Measurements from ENCODE around the gene ZSCAN29.

ZSCAN29 gene

GRCh38 chr15:43376017-43376705, 5.3 kb upstream of the ZSCAN29 start:
- ATAC-seq = peak; percentile 70
- Mint-ChIP-seq H3K4me1 (peaks cover 35% of the 10 kb centered on the region), H3K27ac (no peak overlapping the region), H3K27me3 (no peaks in the 10 kb centered on the region), H3K4me3 (no peak overlapping the region), H3K9me3 (no peaks in the 10 kb centered on the region)
- peak in 1 of 2 donors; percentile 25 for DNase-seq

- Mint-ChIP-seq H3K4me1 (peaks cover 68% of the 10 kb centered on the region), H3K27ac (peak overlapping the region; percentile 84 to 95), H3K9me3 (peaks cover 11 to 25% of the 10 kb centered on the region in 2 donors), H3K27me3 (no peaks in the 10 kb centered on the region), H3K4me3 (peak overlapping the region; percentile 88 to 99)
- no peak for DNase-seq
- ATAC-seq = peak; percentile 80
These were observed 401 bp downstream of the ZSCAN29 start for GRCh38 chr15:43370310-43370974.

GRCh38 chr15:43361313-43361903, 9.4 kb downstream of the ZSCAN29 start:
- peaks cover 12% of the 10 kb centered on the region for H3K4me1 Mint-ChIP-seq
- ATAC-seq (no peak), DNase-seq (no peak)
- H3K9me3 Mint-ChIP-seq = peaks cover 35 to 42% of the 10 kb centered on the region in 2 donors
- H3K4me3 Mint-ChIP-seq = no peak overlapping the region
- H3K27me3 Mint-ChIP-seq = no peaks in the 10 kb centered on the region
- H3K27ac Mint-ChIP-seq = no peak overlapping the region

GRCh38 chr15:43360821-43361220, 10.0 kb downstream of the ZSCAN29 start:
- Mint-ChIP-seq H3K4me1 (peaks cover 8% of the 10 kb centered on the region), H3K27ac (no peak overlapping the region), H3K4me3 (no peak overlapping the region), H3K27me3 (no peaks in the 10 kb centered on the region), H3K9me3 (peaks cover 35 to 37% of the 10 kb centered on the region in 2 donors)
- DNase-seq (no peak), ATAC-seq (no peak)

- DNase-seq (no peak), ATAC-seq (no peak)
- Mint-ChIP-seq H3K9me3 (no peaks in the 10 kb centered on the region), H3K27me3 (no peaks in the 10 kb centered on the region), H3K27ac (no peak overlapping the region), H3K4me1 (peaks cover 9% of the 10 kb centered on the region), H3K4me3 (no peak overlapping the region)
These were observed 18.0 kb downstream of the ZSCAN29 start for GRCh38 chr15:43352693-43353382.

GRCh38 chr15:43347114-43347513, 23.7 kb downstream of the ZSCAN29 start:
- DNase-seq = no peak
- Mint-ChIP-seq H3K4me3 (no peak overlapping the region), H3K27ac (peak overlapping the region in 1 of 2 donors; percentile 27), H3K27me3 (no peaks in the 10 kb centered on the region), H3K9me3 (no peaks in the 10 kb centered on the region), H3K4me1 (no peaks in the 10 kb centered on the region)
- no peak for ATAC-seq

- Mint-ChIP-seq H3K27ac (no peak overlapping the region), H3K4me3 (no peak overlapping the region), H3K27me3 (no peaks in the 10 kb centered on the region), H3K9me3 (no peaks in the 10 kb centered on the region), H3K4me1 (no peaks in the 10 kb centered on the region)
- ATAC-seq (no peak), DNase-seq (no peak)
These were observed 24.5 kb downstream of the ZSCAN29 start for GRCh38 chr15:43346305-43346704.

GRCh38 chr15:43330780-43331087, 40.1 kb downstream of the ZSCAN29 start:
- Mint-ChIP-seq H3K4me1 (peaks cover 38% of the 10 kb centered on the region), H3K4me3 (peak overlapping the region; percentile 93), H3K27ac (peak overlapping the region; percentile 97 to 98), H3K9me3 (no peaks in the 10 kb centered on the region), H3K27me3 (no peaks in the 10 kb centered on the region)
- no peak for DNase-seq
- ATAC-seq = peak; percentile 35

GRCh38 chr15:43329960-43330779, 40.7 kb downstream of the ZSCAN29 start, which contains the start of gene LCMT2:
Gene LCMT2 (minus strand): TSS chr15:43330573. CDS start chr15:43330489, 84 bp downstream.
- Mint-ChIP-seq H3K27ac (peak within 1 kb of the TSS; percentile 97 to 98), H3K4me3 (peak within 1 kb of the TSS; percentile 93), H3K27me3 (no peaks in the 10 kb centered on the region), H3K4me1 (peaks cover 38% of the 10 kb centered on the region), H3K9me3 (no peaks in the 10 kb centered on the region)
- ATAC-seq = peak; percentile 94
- peak; percentile 85 to 90 for DNase-seq

GRCh38 chr15:43329217-43329959, 41.5 kb downstream of the ZSCAN29 start:
- ATAC-seq = no peak
- no peak for DNase-seq
- H3K27me3 Mint-ChIP-seq = no peaks in the 10 kb centered on the region
- H3K4me1 Mint-ChIP-seq = peaks cover 38% of the 10 kb centered on the region
- no peaks in the 10 kb centered on the region for H3K9me3 Mint-ChIP-seq
- H3K4me3 Mint-ChIP-seq = peak overlapping the region; percentile 93
- H3K27ac Mint-ChIP-seq = peak overlapping the region; percentile 97 to 98

GRCh38 chr15:43325039-43325684, 45.7 kb downstream of the ZSCAN29 start:
- ATAC-seq (no peak), DNase-seq (no peak)
- Mint-ChIP-seq H3K4me3 (no peak overlapping the region), H3K27ac (no peak overlapping the region), H3K9me3 (no peaks in the 10 kb centered on the region), H3K27me3 (no peaks in the 10 kb centered on the region), H3K4me1 (peaks cover 22% of the 10 kb centered on the region)

GRCh38 chr15:43318990-43319771, 51.7 kb downstream of the ZSCAN29 start:
- Mint-ChIP-seq H3K27me3 (peaks cover 8% of the 10 kb centered on the region), H3K4me1 (no peaks in the 10 kb centered on the region), H3K4me3 (no peak overlapping the region), H3K9me3 (no peaks in the 10 kb centered on the region), H3K27ac (no peak overlapping the region)
- ATAC-seq = no peak
- no peak for DNase-seq

GRCh38 chr15:43317566-43318184, 53.2 kb downstream of the ZSCAN29 start:
- Mint-ChIP-seq H3K27me3 (peaks cover 11% of the 10 kb centered on the region), H3K4me3 (no peak overlapping the region), H3K27ac (no peak overlapping the region), H3K9me3 (no peaks in the 10 kb centered on the region), H3K4me1 (no peaks in the 10 kb centered on the region)
- no peak for ATAC-seq
- no peak for DNase-seq
